Esophagus squamous epithelium (tissue), 4 donors: Measurements from ENCODE around the gene RANBP1.

ENCODE experiments used
- CTCF ChIP-seq, 6 experiments: fragments of 450-650 bp in 4 of 6; fragments of 200-600 bp in 2 of 6; sonication (generic) in 2 of 6; IDR thresholded peaks; one replicate each; pipeline ENCODE4 v1.5.1; 2016 to 2019; ENCODE audit warnings: antibody characterized with exemption in 6 of 6, mild to moderate bottlenecking in 4 of 6, moderate library complexity in 4 of 6
- POLR2A ChIP-seq, 4 donors: fragments of 450-650 bp; IDR thresholded peaks; one replicate each; pipeline ENCODE4 v1.6.1; 2017; ENCODE audit warnings: antibody characterized with exemption in 4 of 4, mild to moderate bottlenecking in 4 of 4, moderate library complexity in 3 of 4

- TF ChIP-seq CTCF (IDR thresholded peaks at IDR 0.05) (no peak), POLR2A (IDR thresholded peaks at IDR 0.05) (no peak)
These were observed 39.2 kb upstream of the RANBP1 start for GRCh38 chr22:20076627-20077172.
